GM18517 (cell line): ENCODE results near the gene CD93.

Experiments used
- ATAC-seq: cut with Tn5 transposase; IDR thresholded peaks from one replicate; pipeline ENCODE4 v1.9.1; 2021; ENCODE audit warnings: mild to moderate bottlenecking, moderate library complexity; ENCODE audit not compliant: unreplicated experiment

CD93 gene

GRCh38 chr20:23084282-23084844, 1.8 kb downstream of the CD93 start:
- no peak for ATAC-seq

DNA sequence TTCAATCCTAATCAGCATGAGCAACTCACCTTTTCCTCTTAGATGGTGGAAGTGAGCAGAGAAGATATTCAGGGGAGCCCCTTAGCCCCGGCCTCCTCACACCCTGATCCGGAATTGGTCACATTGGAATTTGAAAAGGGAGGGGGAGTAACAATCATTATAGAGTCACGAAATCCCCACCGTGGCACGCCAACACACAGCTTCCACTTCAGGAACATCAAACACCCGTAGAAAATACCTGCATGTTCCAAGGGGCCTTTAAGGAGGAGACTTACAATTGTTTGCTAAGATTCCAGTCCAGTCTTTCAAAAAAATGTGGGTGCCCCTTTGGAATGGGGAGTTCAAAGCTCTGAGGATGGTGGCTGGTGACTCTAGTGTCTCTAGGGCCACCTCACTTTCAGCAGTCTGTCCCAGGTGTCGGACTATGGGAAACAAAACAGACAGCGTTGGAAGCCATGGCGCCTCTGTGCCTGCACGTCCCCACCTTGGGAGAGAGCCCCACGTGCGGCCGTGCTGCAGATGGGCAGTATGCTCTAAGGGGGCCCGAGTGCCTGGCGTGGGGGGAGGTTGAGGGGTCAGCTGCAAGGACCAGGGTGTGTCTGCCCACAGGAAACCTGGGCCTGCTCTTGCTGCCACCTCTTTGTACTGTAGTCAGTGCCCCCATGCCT, 2.4 kb downstream of the CD93 start:
- ATAC-seq: no peak

DNA sequence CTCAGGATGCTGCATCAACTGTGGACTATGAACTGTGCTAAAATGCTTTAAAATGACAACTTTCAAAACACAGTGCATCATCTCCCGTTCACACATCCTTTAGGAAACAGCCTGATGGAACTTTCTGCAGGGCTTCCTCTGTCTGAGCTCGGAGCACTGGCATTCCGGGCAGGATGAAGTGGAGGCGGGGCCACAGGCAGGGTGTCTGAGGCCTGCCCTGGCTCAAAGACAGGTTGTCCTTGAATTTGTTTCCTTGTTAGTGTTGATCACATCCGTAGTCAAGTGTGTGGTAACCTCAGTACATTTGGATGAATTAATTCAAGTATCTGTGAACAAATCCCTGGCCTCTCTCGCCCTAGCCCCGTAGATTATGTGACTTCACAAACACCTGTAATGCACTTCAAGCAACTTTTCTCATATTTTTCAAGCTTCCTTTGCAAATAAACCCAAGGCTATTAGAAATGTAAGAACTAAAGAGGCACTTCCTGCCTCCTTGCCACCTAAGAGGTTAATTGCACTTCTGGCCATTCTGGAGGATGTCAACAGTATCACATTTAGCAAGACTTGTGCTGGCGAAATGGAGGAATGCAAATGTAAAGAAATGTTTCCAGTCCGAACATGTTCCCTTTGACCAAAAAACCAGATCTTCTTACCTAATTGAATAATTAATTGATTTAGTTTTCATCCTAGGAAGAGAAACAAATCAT, 3.1 kb downstream of the CD93 start:
- no peak for ATAC-seq

GRCh38 chr20:23081263-23081819, 4.8 kb downstream of the CD93 start:
- no peak for ATAC-seq

DNA sequence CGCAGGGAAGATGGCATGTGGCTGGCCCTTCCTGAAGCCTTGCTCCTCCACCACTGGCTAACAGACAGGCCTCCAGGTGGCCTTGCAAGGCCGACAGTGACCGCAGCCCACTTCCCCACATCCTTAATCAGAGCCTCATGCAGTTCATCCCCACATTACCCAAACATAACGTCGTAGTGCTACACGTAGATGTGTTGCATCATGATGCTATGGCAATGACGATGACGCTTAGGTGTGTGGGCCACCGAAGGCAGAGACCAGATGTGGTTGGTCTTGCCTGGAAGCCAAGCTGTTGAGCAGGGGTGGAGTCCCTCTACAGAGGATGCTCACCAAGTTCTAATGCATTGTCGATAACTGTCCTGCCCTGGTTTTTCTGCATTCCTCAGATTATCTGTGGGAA, 5.6 kb downstream of the CD93 start:
- no peak for ATAC-seq

- ATAC-seq: no peak
Measured at GRCh38 chr20:23079926-23080325, 6.2 kb downstream of the CD93 start.

DNA sequence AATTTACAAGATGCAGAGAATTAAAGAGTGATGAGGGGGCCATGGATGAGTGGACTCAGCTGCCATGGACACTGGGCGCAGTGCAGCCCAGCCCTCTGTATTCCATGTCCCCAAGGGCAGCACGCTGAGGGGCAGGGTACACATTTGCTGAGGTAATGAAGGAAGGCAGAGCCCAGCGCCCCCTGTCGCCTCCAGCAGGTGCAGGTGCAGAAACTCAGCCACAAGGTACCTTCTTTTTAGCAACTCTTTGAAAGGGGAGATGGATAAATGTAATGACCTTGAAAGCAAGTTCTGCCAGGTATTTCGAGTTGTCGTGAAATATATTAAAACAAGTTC, 7.1 kb downstream of the CD93 start:
- no peak for ATAC-seq

DNA sequence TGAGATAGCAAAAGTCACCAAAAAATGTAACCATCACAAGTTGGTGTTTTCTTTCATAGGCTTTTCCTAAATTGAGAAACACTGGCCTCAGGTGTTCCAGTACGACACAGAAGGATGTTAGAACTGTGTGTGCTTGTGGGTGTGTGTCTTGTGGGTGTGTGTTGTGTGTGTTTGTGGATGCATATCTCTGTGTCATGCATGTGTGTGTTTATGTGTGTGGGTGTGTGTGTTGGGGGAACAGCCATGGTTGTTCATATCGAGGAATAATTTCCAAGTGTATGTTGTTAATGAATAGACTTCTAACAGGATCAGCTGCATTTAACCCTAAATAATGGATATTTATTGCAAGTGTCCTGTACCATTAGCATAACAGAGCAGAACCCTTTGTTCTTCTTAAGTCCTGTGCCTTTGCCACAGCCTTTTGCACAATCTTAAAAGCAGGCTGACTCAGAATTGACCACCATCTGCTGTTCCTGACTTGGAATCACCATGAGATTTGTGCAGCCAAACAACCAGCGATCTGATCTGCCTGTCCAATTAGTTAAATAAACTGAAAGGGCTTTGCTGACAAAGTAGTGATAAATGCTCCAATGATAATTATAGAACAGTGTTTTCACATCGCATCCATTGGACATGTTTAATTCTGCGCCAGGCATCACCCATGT, 7.6 kb downstream of the CD93 start:
- no peak for ATAC-seq

- no peak for ATAC-seq
Measured at GRCh38 chr20:23077277-23077676, 8.8 kb downstream of the CD93 start.

DNA sequence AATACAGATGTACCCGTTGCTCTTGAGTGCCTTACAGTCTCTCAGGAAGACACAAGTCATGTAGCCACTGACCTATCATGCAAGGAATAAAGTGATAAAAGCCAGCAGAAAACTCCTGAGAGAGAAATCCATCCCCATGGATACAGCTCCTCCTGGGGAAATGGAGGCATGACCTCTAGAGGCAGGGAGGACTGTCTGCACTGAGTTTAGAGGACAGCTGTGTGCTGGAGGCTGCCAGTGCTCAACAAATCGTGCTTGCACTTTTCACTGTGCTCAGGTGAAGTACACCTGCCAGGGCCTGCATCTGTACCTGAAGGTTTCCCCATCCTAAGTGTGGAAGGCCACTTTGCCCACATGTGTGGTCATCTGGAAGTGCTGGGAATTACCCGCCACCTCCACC, 12.1 kb downstream of the CD93 start:
- no peak for ATAC-seq

GRCh38 chr20:23072892-23073586, 13.1 kb downstream of the CD93 start:
- no peak for ATAC-seq

DNA sequence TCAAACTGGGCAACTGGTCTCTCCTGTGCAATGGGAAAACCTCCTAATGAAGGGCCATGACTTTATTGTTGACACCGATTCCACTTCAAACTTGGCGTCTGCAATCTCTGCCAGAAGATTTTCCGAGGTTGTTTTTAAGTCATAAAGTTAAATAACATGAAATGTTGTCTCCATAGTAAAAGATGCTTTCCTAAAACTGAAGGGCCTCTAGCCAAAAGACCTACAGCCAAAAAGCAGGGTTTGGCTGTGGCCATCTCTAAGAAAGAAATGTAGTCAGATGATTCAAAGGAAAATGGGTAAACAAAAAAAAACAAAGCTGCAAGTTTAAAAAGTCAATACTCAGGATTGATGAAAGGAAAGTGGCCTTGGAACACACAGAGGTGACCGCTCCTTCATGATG, 14.1 kb downstream of the CD93 start:
- no peak for ATAC-seq

- ATAC-seq: no peak
Measured at GRCh38 chr20:23071398-23071797, 14.7 kb downstream of the CD93 start.

GRCh38 chr20:23069108-23069507, 17.0 kb downstream of the CD93 start:
- ATAC-seq: no peak

DNA sequence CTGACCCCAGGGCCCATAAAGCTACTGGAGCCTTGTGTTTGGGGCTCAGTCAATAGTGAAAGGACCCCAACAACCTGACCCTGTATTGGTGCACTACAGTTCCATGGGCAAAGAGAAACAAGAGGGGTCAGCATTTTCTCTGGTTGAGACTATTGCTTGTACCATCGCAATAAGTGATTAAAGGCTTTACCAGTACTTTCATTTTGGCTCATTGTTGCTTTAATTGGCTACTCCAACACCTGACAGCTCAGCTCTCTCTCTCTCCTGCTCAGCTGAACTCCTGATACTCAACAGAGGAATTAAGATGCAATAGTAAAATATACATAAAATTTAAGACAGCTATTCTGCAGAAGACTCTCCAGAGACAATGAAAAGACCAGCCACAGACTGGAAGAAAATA, 17.8 kb downstream of the CD93 start:
- ATAC-seq: no peak

GRCh38 chr20:23066772-23067171, 19.4 kb downstream of the CD93 start:
- ATAC-seq: no peak

DNA sequence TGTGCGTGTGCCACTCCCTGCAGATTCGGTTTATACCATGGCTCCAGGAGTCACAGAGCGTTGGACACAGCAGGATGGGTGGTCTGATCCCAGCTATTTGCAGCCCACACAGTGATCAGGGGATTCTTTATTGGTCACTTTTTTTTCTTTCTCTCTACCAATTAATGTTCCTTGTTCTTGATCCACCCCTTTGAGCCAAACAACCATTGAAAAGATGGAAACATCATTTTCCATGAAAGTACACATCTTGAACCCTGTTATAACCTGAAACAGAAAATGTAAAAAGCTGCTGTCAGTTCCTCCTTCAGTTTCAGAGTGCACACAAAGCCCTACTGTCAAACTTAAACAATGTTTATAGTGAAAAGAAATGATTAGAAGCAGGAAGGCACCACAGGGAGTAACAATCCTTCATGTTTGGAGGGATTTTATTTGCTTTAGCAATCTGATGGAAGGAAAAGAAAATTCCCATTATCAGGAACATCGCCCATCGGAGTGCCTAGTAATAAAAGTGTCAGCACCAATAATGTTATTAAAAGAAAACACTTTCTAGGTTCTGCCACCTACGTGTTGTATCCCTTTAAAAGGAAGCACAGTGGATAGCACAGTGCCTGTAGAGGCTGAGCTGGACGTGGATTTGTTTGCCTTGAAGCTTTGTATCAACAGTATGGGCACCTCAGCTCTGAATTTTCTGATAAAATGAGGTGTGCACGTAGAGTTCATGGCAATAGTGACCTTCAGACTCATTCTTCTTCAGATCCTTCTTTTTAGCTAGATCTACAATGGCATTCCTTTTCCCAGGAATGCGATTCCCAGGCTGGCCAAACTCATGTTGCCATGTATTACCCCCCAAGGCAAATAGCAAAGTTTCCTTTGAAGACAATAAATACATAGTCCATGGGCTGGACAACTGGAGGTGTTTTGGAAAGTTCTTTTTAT, 20.6 kb downstream of the CD93 start:
- ATAC-seq: no peak

DNA sequence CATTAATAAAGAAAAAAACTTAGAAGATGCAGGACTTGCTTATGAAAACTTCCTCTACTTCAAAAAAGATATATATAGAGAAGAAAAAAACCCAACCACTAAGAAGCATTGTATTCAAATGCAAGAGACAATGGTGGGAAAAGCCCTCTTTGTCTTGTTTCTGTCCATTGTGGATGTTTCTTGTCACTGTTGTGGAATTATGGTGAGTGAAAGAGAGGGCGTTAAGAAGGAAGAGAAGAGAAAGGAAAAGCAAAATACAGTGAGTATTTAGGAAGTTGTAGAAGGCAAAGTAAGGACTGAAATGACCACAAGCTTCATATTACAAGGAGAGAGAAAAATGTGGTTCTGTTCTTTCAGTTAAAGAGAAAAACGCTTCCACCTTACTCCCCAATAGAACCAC, 22.5 kb downstream of the CD93 start:
- no peak for ATAC-seq

- no peak for ATAC-seq
Measured at GRCh38 chr20:23063168-23063567, 23.0 kb downstream of the CD93 start.

DNA sequence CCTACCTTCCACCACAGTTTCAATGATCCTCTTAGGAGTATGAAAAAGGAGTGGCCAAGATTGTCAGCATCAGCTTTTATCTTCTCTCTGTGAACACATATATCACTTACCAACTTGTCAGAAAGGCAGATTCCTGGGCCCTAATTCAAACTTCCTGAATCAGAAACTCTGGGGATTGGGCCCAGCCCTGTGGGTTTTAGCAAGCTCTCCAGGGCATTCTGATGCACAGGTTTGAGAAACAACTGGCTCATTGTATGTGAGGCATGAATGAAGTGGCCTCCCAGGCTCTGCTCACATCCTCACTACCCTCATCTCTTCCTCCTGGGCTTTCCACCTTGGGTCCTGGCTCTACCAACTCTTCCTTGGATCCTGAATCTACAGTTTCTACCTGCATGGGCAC, 23.5 kb downstream of the CD93 start:
- ATAC-seq: no peak
